GM10266 (cell line): Measurements from ENCODE around the gene HPRT1.
A peak's percentile ranks its signal among the peaks of the same experiment; 100 is the strongest.
"Not testable (repeated sequence)": the region's sequence is repeated elsewhere in the genome, so short reads cannot be mapped to it uniquely, and the experiment has no call there.

ENCODE experiments used
- DNase-seq: peaks from one replicate; pipeline ENCODE4 v3.0.0; 2012; ENCODE audit errors: extremely low spot score
- TF ChIP-seq, protein P1 (sequence below): IDR thresholded peaks from 2 replicates; pipeline ENCODE4 v1.5.1; 2012; ENCODE audit warnings: mild to moderate bottlenecking, low read depth; ENCODE audit not compliant: control insufficient read depth, insufficient read depth; ENCODE audit errors: missing control alignments

The HPRT1 gene

DNA sequence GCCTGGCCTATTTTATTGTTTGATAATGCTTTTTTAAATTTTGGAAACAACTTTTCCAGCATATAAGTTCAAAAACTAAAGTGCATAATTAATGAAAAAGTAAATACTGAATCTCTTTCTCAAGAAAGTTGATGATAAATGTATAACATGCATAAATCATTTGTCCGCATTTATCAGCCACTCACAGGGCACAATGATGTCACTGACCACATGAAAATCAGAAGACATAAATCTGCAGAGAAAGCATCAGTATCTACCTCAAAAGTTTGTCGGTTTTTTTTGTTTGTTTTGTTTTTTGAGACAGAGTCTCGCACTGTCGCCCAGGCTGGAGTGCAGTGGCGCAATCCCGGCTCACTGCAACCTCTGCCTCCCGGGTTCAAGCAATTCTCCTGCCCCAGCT, 5.5 kb upstream of the HPRT1 start:
- no peak for DNase-seq
- TF ChIP-seq, protein P1, sequence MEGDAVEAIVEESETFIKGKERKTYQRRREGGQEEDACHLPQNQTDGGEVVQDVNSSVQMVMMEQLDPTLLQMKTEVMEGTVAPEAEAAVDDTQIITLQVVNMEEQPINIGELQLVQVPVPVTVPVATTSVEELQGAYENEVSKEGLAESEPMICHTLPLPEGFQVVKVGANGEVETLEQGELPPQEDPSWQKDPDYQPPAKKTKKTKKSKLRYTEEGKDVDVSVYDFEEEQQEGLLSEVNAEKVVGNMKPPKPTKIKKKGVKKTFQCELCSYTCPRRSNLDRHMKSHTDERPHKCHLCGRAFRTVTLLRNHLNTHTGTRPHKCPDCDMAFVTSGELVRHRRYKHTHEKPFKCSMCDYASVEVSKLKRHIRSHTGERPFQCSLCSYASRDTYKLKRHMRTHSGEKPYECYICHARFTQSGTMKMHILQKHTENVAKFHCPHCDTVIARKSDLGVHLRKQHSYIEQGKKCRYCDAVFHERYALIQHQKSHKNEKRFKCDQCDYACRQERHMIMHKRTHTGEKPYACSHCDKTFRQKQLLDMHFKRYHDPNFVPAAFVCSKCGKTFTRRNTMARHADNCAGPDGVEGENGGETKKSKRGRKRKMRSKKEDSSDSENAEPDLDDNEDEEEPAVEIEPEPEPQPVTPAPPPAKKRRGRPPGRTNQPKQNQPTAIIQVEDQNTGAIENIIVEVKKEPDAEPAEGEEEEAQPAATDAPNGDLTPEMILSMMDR: no peak

DNA sequence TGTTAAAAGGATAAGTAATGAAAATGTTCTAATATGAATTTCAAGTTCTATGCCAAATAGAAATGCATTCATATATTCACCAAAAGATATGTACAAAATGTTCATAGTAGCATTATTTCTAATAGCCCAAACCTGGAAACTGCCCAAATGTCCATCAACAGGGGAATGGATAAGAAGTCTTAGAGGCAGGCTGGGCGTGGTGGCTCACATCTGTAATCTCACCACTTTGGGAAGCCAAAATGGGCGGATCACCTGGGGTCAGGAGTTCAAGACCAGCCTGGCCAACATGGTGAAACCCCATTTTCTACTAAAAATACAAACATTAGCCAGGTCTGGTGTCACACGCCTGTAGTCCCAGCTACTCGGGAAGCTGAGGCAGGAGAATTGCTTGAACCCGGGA, 2.3 kb upstream of the HPRT1 start:
- TF ChIP-seq, protein P1: no peak
- no peak for DNase-seq

DNA sequence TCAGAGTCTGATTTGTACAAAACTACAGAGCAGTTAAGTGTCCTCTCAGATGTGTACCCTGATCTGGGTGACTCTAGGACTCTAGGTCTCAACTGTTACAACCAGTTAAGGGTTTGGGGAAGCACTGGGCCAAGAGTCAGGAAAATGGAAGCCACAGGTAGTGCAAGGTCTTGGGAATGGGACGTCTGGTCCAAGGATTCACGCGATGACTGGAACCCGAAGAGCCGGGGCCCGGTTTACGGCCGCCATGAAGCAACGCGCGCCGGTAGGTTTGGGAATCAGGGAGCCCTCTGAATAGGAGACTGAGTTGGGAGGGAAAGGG, 321 bp upstream of the HPRT1 start:
- DNase-seq: peak; percentile 5
- TF ChIP-seq, protein P1: no peak

DNA sequence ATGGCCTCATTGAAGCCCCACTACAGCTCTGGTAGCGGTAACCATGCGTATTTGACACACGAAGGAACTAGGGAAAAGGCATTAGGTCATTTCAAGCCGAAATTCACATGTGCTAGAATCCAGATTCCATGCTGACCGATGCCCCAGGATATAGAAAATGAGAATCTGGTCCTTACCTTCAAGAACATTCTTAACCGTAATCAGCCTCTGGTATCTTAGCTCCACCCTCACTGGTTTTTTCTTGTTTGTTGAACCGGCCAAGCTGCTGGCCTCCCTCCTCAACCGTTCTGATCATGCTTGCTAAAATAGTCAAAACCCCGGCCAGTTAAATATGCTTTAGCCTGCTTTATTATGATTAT, 876 bp downstream of the HPRT1 start:
- TF ChIP-seq, protein P1: no peak
- DNase-seq: no peak

DNA sequence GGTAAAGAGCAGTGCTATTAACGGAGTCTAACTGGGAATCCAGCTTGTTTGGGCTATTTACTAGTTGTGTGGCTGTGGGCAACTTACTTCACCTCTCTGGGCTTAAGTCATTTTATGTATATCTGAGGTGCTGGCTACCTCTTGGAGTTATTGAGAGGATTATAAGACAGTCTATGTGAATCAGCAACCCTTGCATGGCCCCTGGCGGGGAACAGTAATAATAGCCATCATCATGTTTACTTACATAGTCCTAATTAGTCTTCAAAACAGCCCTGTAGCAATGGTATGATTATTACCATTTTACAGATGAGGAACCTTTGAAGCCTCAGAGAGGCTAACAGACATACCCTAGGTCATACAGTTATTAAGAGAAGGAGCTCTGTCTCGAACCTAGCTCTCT, 1.5 kb downstream of the HPRT1 start:
- TF ChIP-seq, protein P1: peak; percentile 26
- DNase-seq: no peak

DNA sequence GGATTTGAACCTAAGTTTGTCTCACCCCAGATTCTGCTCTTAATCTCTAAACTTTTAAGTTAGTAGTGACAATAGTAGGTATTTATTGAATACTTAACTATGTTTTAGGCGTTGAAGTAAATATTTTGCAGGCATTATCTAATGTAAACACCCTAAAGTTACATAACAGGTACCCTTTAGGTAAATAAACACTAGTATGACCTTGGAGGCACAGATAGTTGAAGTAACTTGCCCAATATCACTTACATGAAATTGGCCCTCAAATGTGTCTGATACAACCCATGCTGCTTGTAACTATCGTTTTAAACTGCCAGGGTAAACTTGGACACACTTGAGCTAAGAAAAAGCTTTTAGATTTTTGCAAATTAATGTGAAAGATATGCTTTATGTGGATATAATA, 3.0 kb downstream of the HPRT1 start:
- DNase-seq: no peak
- TF ChIP-seq, protein P1: no peak

DNA sequence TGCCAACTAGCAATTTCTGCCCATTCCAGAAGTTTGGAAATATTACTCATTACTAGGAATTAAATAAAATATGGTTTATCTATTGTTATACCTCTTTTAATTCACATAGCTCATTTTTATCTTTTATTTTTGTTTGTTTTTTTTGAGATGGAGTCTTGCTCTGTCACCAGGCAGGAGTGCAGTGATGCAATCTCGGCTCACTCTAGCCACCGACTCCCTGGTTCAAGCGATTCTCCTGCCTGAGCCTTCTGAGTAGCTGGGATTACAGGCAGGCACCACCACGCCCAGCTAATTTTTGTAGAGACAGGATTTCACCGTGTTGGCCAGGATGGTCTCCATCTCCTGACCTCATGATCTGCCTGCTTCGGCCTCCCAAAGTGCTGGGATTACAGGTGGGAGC, 4.5 kb downstream of the HPRT1 start:
- DNase-seq: not testable (repeated sequence)

DNA sequence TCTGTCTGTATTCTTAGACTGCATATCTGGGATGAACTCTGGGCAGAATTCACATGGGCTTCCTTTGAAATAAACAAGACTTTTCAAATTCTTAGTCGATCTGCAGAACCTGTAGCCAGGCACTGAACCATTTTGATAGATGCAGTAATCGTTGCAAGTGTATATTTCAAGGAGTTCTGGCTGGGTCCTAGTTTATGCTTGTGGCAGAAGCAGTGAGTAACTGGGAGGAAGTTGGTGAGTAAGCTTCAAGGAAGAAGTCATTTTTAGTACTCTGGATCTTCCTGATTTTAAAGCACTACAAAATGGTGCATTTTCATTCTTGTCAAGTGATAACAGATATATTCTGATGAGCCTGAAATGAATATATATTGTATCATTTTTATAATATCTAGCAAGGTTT, 9.5 kb downstream of the HPRT1 start:
- TF ChIP-seq, protein P1: no peak
- DNase-seq: no peak
